ENCODE data around the gene GJC2. TPM values are rescaled to one million over a fixed set of nuclear protein-coding genes. Genes with fewer than 3 reads are reported as not detected.

GJC2 gene
- total RNA-seq, 2 donors from 2014 or later: 0.69 to 1.2 TPM

DNA sequence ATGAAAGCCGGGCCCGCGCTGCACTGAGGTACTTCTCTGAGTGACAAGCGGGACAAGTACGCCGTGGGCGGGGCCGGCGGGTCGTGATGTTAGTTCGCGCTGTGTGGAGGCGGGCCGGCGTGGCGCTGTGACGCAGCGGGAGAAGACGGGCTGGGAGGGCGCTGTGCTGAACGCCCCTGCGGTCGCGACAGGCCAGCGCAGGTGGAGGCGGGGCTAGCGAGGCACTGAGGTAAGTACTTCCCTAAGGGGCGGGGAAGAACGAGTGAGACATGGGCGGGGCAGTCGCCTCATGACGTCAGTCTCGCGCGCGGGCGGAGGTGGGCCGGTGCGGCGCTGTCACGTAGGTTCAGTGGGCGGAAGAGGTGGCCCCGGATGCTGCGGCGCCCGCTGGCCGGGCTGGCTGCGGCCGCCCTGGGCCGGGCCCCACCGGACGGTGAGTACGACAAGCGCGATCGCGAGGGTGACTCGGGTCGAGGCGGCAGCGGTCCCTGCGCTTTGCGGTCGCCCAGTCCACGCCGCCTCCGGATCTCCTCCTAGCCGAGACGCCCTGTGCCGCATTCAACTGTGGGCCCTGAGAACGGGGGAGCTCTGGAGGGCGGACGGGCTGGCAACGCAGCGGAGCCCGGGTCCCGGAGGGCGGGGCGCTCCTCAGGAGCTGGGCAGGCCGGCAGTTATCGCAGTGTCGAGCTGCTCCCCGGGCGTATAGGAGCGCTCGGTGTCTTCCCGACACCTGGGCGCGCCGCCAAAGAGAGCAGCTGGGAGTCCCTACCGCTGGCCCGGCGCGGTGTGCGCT is 9.6 kb upstream of the GJC2 start, which contains the start of gene GUK1:
Gene GUK1, plus strand, starts transcription at position 349 of the 793 bp plus-strand sequence. Its CDS starts 24 bp downstream, at position 373.
- Histone ChIP-seq H3K36me3 (no peaks in the 10 kb centered on the region), H3K27me3 (no peaks in the 10 kb centered on the region), H3K9me3 (no peaks in the 10 kb centered on the region), H3K4me1 (peaks cover 15% of the 10 kb centered on the region), H3K27ac (peak within 1 kb of the TSS; percentile 95), H3K9ac (ENCODE audit: low read depth in 2 of 2, low read length in 2 of 2) (peak within 1 kb of the TSS; percentile 93 to 95), H3K4me3 (peak within 1 kb of the TSS; percentile 73)
- TF ChIP-seq, protein P1, sequence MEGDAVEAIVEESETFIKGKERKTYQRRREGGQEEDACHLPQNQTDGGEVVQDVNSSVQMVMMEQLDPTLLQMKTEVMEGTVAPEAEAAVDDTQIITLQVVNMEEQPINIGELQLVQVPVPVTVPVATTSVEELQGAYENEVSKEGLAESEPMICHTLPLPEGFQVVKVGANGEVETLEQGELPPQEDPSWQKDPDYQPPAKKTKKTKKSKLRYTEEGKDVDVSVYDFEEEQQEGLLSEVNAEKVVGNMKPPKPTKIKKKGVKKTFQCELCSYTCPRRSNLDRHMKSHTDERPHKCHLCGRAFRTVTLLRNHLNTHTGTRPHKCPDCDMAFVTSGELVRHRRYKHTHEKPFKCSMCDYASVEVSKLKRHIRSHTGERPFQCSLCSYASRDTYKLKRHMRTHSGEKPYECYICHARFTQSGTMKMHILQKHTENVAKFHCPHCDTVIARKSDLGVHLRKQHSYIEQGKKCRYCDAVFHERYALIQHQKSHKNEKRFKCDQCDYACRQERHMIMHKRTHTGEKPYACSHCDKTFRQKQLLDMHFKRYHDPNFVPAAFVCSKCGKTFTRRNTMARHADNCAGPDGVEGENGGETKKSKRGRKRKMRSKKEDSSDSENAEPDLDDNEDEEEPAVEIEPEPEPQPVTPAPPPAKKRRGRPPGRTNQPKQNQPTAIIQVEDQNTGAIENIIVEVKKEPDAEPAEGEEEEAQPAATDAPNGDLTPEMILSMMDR (IDR thresholded peaks at IDR 0.05): no peak
- peak; percentile 100 for DNase-seq
- intact Hi-C loops (cut with DNase I): no loop called here

DNA sequence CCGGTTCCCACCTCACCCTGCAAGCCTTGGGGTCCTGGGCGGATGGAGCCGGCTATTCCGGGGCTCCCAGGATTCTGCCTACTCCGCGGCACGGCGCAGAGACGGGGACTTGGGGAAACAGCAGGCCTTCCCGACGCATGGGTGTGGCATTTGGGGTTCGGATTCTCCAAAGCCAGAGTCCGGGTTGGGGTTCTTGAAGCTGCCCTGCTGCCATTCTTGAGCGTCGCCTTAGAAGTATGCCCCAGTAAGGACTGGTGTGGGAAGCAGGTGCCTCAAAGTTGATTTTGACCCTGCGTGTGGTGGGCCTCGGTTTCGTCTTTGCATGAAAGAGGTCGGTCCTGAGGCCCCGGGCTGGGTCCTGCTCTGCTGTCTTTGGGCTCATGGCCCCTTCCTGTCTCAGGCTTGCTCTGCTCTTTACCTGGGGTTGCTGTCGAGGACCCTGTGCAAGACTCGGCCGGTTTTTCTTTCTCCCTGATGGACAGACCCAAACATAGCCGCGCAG is 9.0 kb upstream of the GJC2 start:
- Histone ChIP-seq H3K4me3 (peak overlapping the region; percentile 73), H3K36me3 (no peaks in the 10 kb centered on the region), H3K9me3 (no peaks in the 10 kb centered on the region), H3K27ac (peak overlapping the region; percentile 95), H3K9ac (ENCODE audit: low read depth in 2 of 2, low read length in 2 of 2) (peak overlapping the region; percentile 93 to 95), H3K4me1 (peaks cover 15% of the 10 kb centered on the region), H3K27me3 (no peaks in the 10 kb centered on the region)
- DNase-seq: no peak
- intact Hi-C loops (cut with DNase I): no loop called here
- TF ChIP-seq, protein P1 (IDR thresholded peaks at IDR 0.05): no peak

DNA sequence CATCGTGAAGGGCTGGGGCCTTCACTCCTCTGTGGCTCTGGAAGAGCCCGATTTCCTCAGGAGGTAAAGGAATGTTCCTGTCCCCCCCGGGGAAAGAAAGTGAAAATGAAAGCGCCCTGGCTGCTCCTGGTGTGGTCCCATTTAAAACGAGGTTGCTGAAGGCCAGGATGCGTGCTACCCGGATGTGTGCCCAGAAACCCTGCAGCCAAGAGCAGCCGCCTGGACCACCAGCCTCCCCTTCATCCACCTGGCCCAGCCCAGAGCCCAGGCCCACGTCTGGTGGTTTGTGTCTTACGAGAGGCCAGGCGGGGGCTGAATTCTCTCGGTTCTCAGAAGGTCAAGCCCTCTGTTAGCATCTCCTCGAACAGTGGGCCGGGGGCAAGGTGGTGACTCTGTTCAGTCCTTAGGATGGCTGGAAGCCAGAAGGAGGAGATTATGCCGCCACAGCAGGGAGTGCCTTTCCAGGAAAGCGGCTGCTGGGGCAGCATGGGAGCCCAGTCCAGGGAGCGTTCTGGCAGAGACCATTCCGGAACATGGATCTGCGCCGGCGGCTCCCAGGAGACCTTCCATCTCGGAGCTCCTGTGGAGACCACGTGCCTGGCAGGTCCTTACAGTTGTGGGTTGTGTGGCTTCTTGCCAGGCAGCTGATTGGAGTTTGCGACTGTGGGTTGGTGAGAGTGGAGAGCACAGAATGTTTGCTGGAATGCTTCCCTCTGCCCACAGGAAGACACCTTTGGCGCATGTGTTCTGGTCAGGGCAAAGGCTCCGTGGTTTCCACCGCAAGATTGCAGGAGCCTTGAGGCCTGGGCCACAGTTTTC is 8.3 kb upstream of the GJC2 start:
- intact Hi-C loops (cut with DNase I): no loop called here

DNA sequence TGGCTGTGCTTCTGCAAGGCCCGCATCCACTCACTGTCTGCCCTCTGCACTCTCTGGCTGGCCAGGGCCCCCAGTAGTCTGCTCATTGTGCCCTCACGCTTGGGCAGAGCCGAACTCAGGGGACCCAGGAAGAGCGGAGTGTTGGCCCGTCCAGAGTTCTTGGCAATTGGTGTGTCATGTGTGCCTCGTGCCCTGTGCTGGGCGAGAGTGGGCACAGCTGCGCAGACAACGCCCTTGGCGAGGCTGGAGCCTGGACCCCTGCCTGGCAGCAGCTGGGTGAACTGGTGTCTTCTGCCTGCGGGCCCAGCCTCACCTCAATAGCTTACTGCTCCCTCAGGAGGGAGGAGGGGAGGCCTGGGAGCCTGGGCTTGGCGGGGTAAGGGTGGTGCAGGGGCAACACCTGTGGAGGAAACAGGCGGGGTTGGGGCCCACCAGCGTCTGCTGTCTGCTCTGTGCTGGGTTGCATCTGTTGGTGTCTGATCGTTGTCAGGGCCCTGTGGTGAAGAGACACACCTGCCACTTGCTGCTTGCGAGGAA is 7.5 kb upstream of the GJC2 start:
- Histone ChIP-seq H3K27me3 (no peaks in the 10 kb centered on the region), H3K4me3 (peak overlapping the region; percentile 73), H3K27ac (peak overlapping the region; percentile 95), H3K4me1 (peaks cover 15% of the 10 kb centered on the region), H3K9me3 (no peaks in the 10 kb centered on the region), H3K36me3 (no peaks in the 10 kb centered on the region), H3K9ac (ENCODE audit: low read depth in 2 of 2, low read length in 2 of 2) (peak overlapping the region; percentile 93 to 95)
- intact Hi-C loops (cut with DNase I): no loop called here
- no peak for DNase-seq
- TF ChIP-seq, protein P1 (IDR thresholded peaks at IDR 0.05): no peak

More for the DNA sequence above, 8.3 kb upstream of the GJC2 start:
- Histone ChIP-seq H3K27me3 (no peaks in the 10 kb centered on the region), H3K4me3 (peak overlapping the region; percentile 73), H3K9ac (ENCODE audit: low read depth in 2 of 2, low read length in 2 of 2) (peak overlapping the region; percentile 93 to 95), H3K4me1 (peaks cover 15% of the 10 kb centered on the region), H3K36me3 (no peaks in the 10 kb centered on the region), H3K27ac (peak overlapping the region; percentile 95), H3K9me3 (no peaks in the 10 kb centered on the region)
- TF ChIP-seq, protein P1 (IDR thresholded peaks at IDR 0.05): no peak
- DNase-seq: peak; percentile 52

GRCh38 chr1:228142701-228143136 is 7.0 kb upstream of the GJC2 start:
- Histone ChIP-seq H3K27ac (no peak overlapping the region), H3K4me1 (peaks cover 15% of the 10 kb centered on the region), H3K36me3 (no peaks in the 10 kb centered on the region), H3K4me3 (no peak overlapping the region), H3K27me3 (no peaks in the 10 kb centered on the region), H3K9me3 (no peaks in the 10 kb centered on the region), H3K9ac (ENCODE audit: low read depth in 2 of 2, low read length in 2 of 2) (peak overlapping the region; percentile 3 to 93)
- TF ChIP-seq, protein P1 (IDR thresholded peaks at IDR 0.05): no peak
- intact Hi-C loops (cut with DNase I): no loop called here
- no peak for DNase-seq

Data from colonic mucosa (tissue), 4 donors.